NK-92 treated with Interleukin-12 subunit alpha and Interleukin-12 subunit beta, amount 100 ng/mL, for 24 hours (cell line): ENCODE results near the gene NPL.
A peak's percentile ranks its signal among the peaks of the same experiment; 100 is the strongest.

ENCODE experiments used
- DNase-seq: peaks from one replicate; lab custom pipeline; 2025; lab: John Stamatoyannopoulos, UW

The NPL gene

GRCh38 chr1:182778862-182779261 is 10.7 kb upstream of the NPL start:
- no peak for DNase-seq

- no peak for DNase-seq
These were observed 10.0 kb upstream of the NPL start for GRCh38 chr1:182779530-182779929.

GRCh38 chr1:182781841-182782586 is 7.6 kb upstream of the NPL start:
- peak; percentile 64 for DNase-seq

GRCh38 chr1:182782587-182782913 is 7.0 kb upstream of the NPL start:
- DNase-seq, result no peak

- no peak for DNase-seq
These were observed 6.5 kb upstream of the NPL start for GRCh38 chr1:182783068-182783467.

- DNase-seq, result no peak
These were observed 4.9 kb upstream of the NPL start for GRCh38 chr1:182784556-182785171.

GRCh38 chr1:182785181-182785580 is 4.4 kb upstream of the NPL start:
- no peak for DNase-seq

GRCh38 chr1:182786223-182786994 is 3.2 kb upstream of the NPL start:
- DNase-seq, result no peak

- DNase-seq, result no peak
These were observed 2.6 kb upstream of the NPL start for GRCh38 chr1:182786995-182787324.

- DNase-seq, result no peak
These were observed 2.0 kb downstream of the NPL start for GRCh38 chr1:182791281-182792179.

GRCh38 chr1:182794091-182794490 is 4.5 kb downstream of the NPL start:
- DNase-seq, result no peak

- no peak for DNase-seq
These were observed 5.2 kb downstream of the NPL start for GRCh38 chr1:182794676-182795201.

- DNase-seq, result no peak
These were observed 6.1 kb downstream of the NPL start for GRCh38 chr1:182795563-182796228.

- no peak for DNase-seq
These were observed 12.6 kb downstream of the NPL start for GRCh38 chr1:182802006-182802803.

GRCh38 chr1:182803846-182804245 is 14.3 kb downstream of the NPL start:
- DNase-seq, result no peak

- DNase-seq, result no peak
These were observed 16.6 kb downstream of the NPL start for GRCh38 chr1:182806015-182806678.

- no peak for DNase-seq
These were observed 18.3 kb downstream of the NPL start for GRCh38 chr1:182807907-182808306.

- DNase-seq, result no peak
These were observed 19.9 kb downstream of the NPL start for GRCh38 chr1:182809414-182809957.

GRCh38 chr1:182811975-182812722 is 22.6 kb downstream of the NPL start:
- no peak for DNase-seq
